GM12872 (cell line): ENCODE measurements around the gene FAM47E.

Experiments
- CTCF ChIP-seq: IDR thresholded peaks from 3 replicates; pipeline ENCODE4 v1.5.1; 2011; ENCODE audit warnings: low read depth, mild to moderate bottlenecking, low read length, moderate library complexity; ENCODE audit not compliant: insufficient read depth

FAM47E gene

GRCh38 chr4:76305971-76306881, 54.7 kb downstream of the FAM47E start, which contains the start of gene STBD1:
TSS of gene STBD1 (plus strand) at chr4:76306733. CDS start at chr4:76306770, 37 bp downstream.
- no peak for TF ChIP-seq CTCF

GRCh38 chr4:76306882-76307659, 55.5 kb downstream of the FAM47E start:
- peak; percentile 21; the same call in 1 of the 3 replicates for TF ChIP-seq CTCF

GRCh38 chr4:76307660-76308014, 56.1 kb downstream of the FAM47E start:
- TF ChIP-seq CTCF = no peak

- TF ChIP-seq CTCF = no peak
Observed at GRCh38 chr4:76308548-76308947, 57.0 kb downstream of the FAM47E start.

GRCh38 chr4:76309939-76310550, 58.5 kb downstream of the FAM47E start:
- TF ChIP-seq CTCF = no peak

- TF ChIP-seq CTCF = no peak
Observed at GRCh38 chr4:76310683-76311082, 59.2 kb downstream of the FAM47E start.

- TF ChIP-seq CTCF = no peak
Observed at GRCh38 chr4:76311896-76312331, 60.4 kb downstream of the FAM47E start.
